H1 (cell line): Measurements from ENCODE around the gene COQ8A. TPM values are rescaled to one million over a fixed set of nuclear protein-coding genes. Genes with fewer than 3 reads are reported as not detected.

Experiments used
- CTCF ChIA-PET: fragments of 300-600 bp; sonication (Branson Sonifier 250); formaldehyde crosslinking; loops from one replicate; lab custom pipeline; 2021; ENCODE audit not compliant: partially characterized antibody; lab: Charles Lee
- POLR2A ChIA-PET: fragments of 300-600 bp; sonication (Branson Sonifier 250); formaldehyde crosslinking; loops from one replicate; lab custom pipeline; 2021; ENCODE audit warnings: inconsistent platforms; ENCODE audit not compliant: partially characterized antibody; lab: Charles Lee
- DNase-seq, 2 experiments: peaks; one replicate each; pipeline versions ENCODE4 v3.0.0 to v3.0.0-alpha.2; 2010 to 2022; ENCODE audit warnings: low spot score in 2 of 2, low read depth in 1 of 2, mixed read lengths in 1 of 2
- FAIRE-seq: peaks from 2 replicates; lab custom pipeline; 2011; peaks lifted over from hg19 to GRCh38; lab: Jason Lieb, UNC
- H2AFZ ChIP-seq: 2 replicates; pipeline ENCODE4 v1.8.1; 2012; ENCODE audit warnings: low read length, inconsistent platforms
- H2AK5ac ChIP-seq: 2 replicates; pipeline ENCODE4 v1.6.1; 2013; ENCODE audit warnings: low read depth, low read length
- H2BK120ac ChIP-seq: replicated peaks from 2 replicates; pipeline ENCODE3; 2013; ENCODE audit warnings: low read depth, low read length, inconsistent platforms
- H2BK12ac ChIP-seq: 2 replicates; pipeline ENCODE4 v1.6.1; 2013; ENCODE audit warnings: low read depth, low read length
- H2BK15ac ChIP-seq: 2 replicates; pipeline ENCODE4 v1.6.1; 2013; ENCODE audit warnings: low read length
- H2BK20ac ChIP-seq: 2 replicates; pipeline ENCODE4 v1.6.1; 2013; ENCODE audit warnings: low read length
- H2BK5ac ChIP-seq: 2 replicates; pipeline ENCODE4 v1.6.1; 2013; ENCODE audit warnings: low read depth, low read length
- H3K14ac ChIP-seq: 2 replicates; pipeline ENCODE4 v1.6.1; 2013; ENCODE audit warnings: inconsistent platforms; ENCODE audit not compliant: insufficient read length
- H3K18ac ChIP-seq: 2 replicates; pipeline ENCODE4 v1.6.1; 2013; ENCODE audit warnings: low read length; ENCODE audit errors: extremely low read depth
- H3K23ac ChIP-seq: 2 replicates; pipeline ENCODE4 v1.6.1; 2013; ENCODE audit warnings: inconsistent platforms; ENCODE audit not compliant: insufficient read length
- H3K23me2 ChIP-seq: 2 replicates; pipeline ENCODE4 v1.6.1; 2013; ENCODE audit warnings: low read depth, low read length
- H3K27ac ChIP-seq: 2 replicates; pipeline ENCODE4 v1.6.1; 2011; ENCODE audit warnings: low read depth, low read length, inconsistent platforms
- H3K27me3 ChIP-seq, 4 experiments: replicated peaks in 1 of 4; 1 replicate in 1 of 4; 2 replicates in 3 of 4; pipeline versions ENCODE4 v1.6.1 to v1.8.1; 2011 to 2013; ENCODE audit warnings: low read length in 3 of 4, mild to moderate bottlenecking in 3 of 4, inconsistent platforms in 2 of 4, mixed read lengths in 2 of 4, moderate library complexity in 1 of 4; ENCODE audit not compliant: control insufficient read depth in 3 of 4, insufficient read depth in 3 of 4; ENCODE audit errors: extremely low read depth in 1 of 4
- H3K36me3 ChIP-seq, 4 experiments: 2 replicates each; pipeline versions ENCODE4 v1.6.1 to v1.8.1; 2011 to 2013; ENCODE audit warnings: mild to moderate bottlenecking in 4 of 4, low read length in 3 of 4, moderate library complexity in 2 of 4, control low read depth in 1 of 4, inconsistent platforms in 1 of 4; ENCODE audit not compliant: insufficient read depth in 4 of 4, control insufficient read depth in 2 of 4
- H3K4ac ChIP-seq: replicated peaks from 2 replicates; pipeline ENCODE3; 2013; ENCODE audit warnings: low read length, low read depth, mixed read lengths, inconsistent platforms; ENCODE audit not compliant: insufficient read length
- H3K4me1 ChIP-seq, 4 experiments: replicated peaks in 1 of 4; 1 replicate in 1 of 4; 2 replicates in 3 of 4; pipeline versions ENCODE4 v1.6.1 to v1.8.1; 2011 to 2013; ENCODE audit warnings: low read length in 3 of 4, inconsistent platforms in 2 of 4, mixed read lengths in 1 of 4; ENCODE audit not compliant: insufficient read depth in 4 of 4, control insufficient read depth in 3 of 4
- H3K4me2 ChIP-seq, 2 experiments: 2 replicates each; pipeline versions ENCODE4 v1.6.1 to v1.8.1; 2011 to 2013; ENCODE audit warnings: low read depth in 2 of 2, low read length in 2 of 2, control low read depth in 1 of 2, inconsistent platforms in 1 of 2, mild to moderate bottlenecking in 1 of 2; ENCODE audit not compliant: insufficient read depth in 1 of 2
- H3K4me3 ChIP-seq, 4 experiments: fragments of 200-600, 300-600 bp in 1 of 4; sonication (generic), shearing (Covaris generic), sonication (Bioruptor Twin) in 1 of 4; 2 replicates each; pipeline versions ENCODE4 v1.5.1 to v1.8.1; 2011 to 2016; ENCODE audit warnings: low read length in 4 of 4, low read depth in 3 of 4, control low read depth in 2 of 4, inconsistent platforms in 2 of 4, mild to moderate bottlenecking in 2 of 4, mixed read lengths in 1 of 4, moderate library complexity in 1 of 4; ENCODE audit not compliant: insufficient read depth in 2 of 4; ENCODE audit errors: extremely low read depth in 1 of 4
- H3K56ac ChIP-seq: replicated peaks from 2 replicates; pipeline ENCODE3; 2013; ENCODE audit warnings: low read depth, mild to moderate bottlenecking, mixed read lengths, low read length, inconsistent platforms; ENCODE audit not compliant: insufficient read length
- H3K79me1 ChIP-seq: 2 replicates; pipeline ENCODE4 v1.6.1; 2013; ENCODE audit warnings: low read depth, low read length, control low read depth
- H3K79me2 ChIP-seq, 2 experiments: 2 replicates each; pipeline versions ENCODE4 v1.6.1 to v1.8.1; 2012 to 2013; ENCODE audit warnings: low read length in 2 of 2, mild to moderate bottlenecking in 2 of 2, inconsistent platforms in 1 of 2; ENCODE audit not compliant: insufficient read depth in 2 of 2, control insufficient read depth in 1 of 2
- H3K9ac ChIP-seq, 4 experiments: replicated peaks in 1 of 4; 1 replicate in 1 of 4; 2 replicates in 3 of 4; pipeline versions ENCODE4 v1.6.1 to v1.8.1; 2011 to 2013; ENCODE audit warnings: low read depth in 3 of 4, low read length in 3 of 4, control low read depth in 2 of 4, mild to moderate bottlenecking in 2 of 4, moderate library complexity in 2 of 4, inconsistent platforms in 1 of 4; ENCODE audit errors: extremely low read depth in 1 of 4
- H3K9me3 ChIP-seq, 2 experiments: 2 replicates each; pipeline versions ENCODE4 v1.6.1 to v1.8.1; 2012 to 2013; ENCODE audit warnings: mild to moderate bottlenecking in 2 of 2, moderate library complexity in 2 of 2, control low read depth in 1 of 2, inconsistent platforms in 1 of 2, low read depth in 1 of 2, low read length in 1 of 2, mixed read lengths in 1 of 2; ENCODE audit not compliant: insufficient read depth in 2 of 2
- H4K20me1 ChIP-seq, 2 experiments: replicated peaks in 1 of 2; 2 replicates each; pipeline versions ENCODE3 to v1.8.1; 2011 to 2013; ENCODE audit warnings: inconsistent platforms in 2 of 2, low read length in 2 of 2, mild to moderate bottlenecking in 1 of 2; ENCODE audit not compliant: insufficient read depth in 2 of 2, control insufficient read depth in 1 of 2
- H4K5ac ChIP-seq: 2 replicates; pipeline ENCODE4 v1.6.1; 2013; ENCODE audit warnings: low read length, low read depth, mixed read lengths, inconsistent platforms; ENCODE audit not compliant: insufficient read length
- H4K8ac ChIP-seq: 2 replicates; pipeline ENCODE4 v1.8.0; 2013; ENCODE audit warnings: mild to moderate bottlenecking, moderate library complexity, low read length, inconsistent platforms; ENCODE audit not compliant: insufficient read depth; ENCODE audit errors: extremely low read depth
- H4K91ac ChIP-seq: replicated peaks from 2 replicates; pipeline ENCODE3; 2013; ENCODE audit warnings: low read length, mixed read lengths, inconsistent platforms; ENCODE audit not compliant: insufficient read length
- CTBP2 ChIP-seq: IDR thresholded peaks from 2 replicates; pipeline ENCODE4 v1.7.0; 2011; ENCODE audit warnings: borderline replicate concordance, mild to moderate bottlenecking, moderate library complexity, mixed read lengths, low read length; ENCODE audit not compliant: insufficient read depth, insufficient read length
- FOSL1 ChIP-seq: IDR thresholded peaks from 2 replicates; pipeline ENCODE4 v1.6.1; 2011; ENCODE audit warnings: mild to moderate bottlenecking, low read depth, low read length, moderate library complexity; ENCODE audit not compliant: insufficient read depth
- MAFK ChIP-seq: IDR thresholded peaks from 2 replicates; pipeline ENCODE4 v1.6.1; 2012; ENCODE audit warnings: low read depth, mild to moderate bottlenecking, improper control_type of control experiment, low read length
- MAX ChIP-seq: IDR thresholded peaks from 2 replicates; pipeline ENCODE4 v1.6.1; 2012; ENCODE audit warnings: inconsistent platforms
- NRF1 ChIP-seq: IDR thresholded peaks from 2 replicates; pipeline ENCODE4 v1.6.1; 2011; ENCODE audit warnings: mild to moderate bottlenecking, low read depth, low read length, improper control_type of control experiment
- POLR2AphosphoS5 ChIP-seq: IDR thresholded peaks from 2 replicates; pipeline ENCODE4 v1.6.1; 2011; ENCODE audit warnings: low read depth, low read length
- RAD21 ChIP-seq, 2 experiments: IDR thresholded peaks in 1 of 2; conservative IDR thresholded peaks in 1 of 2; 2 replicates each; pipeline ENCODE4 v1.6.1; 2011; ENCODE audit warnings: low read depth in 2 of 2, low read length in 2 of 2, improper control_type of control experiment in 1 of 2, inconsistent platforms in 1 of 2, mild to moderate bottlenecking in 1 of 2, moderate library complexity in 1 of 2
- RBBP5 ChIP-seq: IDR thresholded peaks from 2 replicates; pipeline ENCODE4 v1.7.1; 2012; ENCODE audit warnings: low read depth, mild to moderate bottlenecking, inconsistent platforms, low read length, moderate library complexity, borderline replicate concordance
- TAF1 ChIP-seq: IDR thresholded peaks from 2 replicates; pipeline ENCODE4 v1.6.1; 2011; ENCODE audit warnings: mild to moderate bottlenecking, low read depth, low read length
- ZNF274 ChIP-seq: IDR thresholded peaks from 2 replicates; pipeline ENCODE4 v1.7.0; 2012; ENCODE audit warnings: low read length, borderline replicate concordance; ENCODE audit errors: extremely low read depth
- WGBS, 2 experiments: shearing (Covaris generic) in 1 of 2; methylation state at CpG; one replicate each; pipeline versions ENCODE4 v1.1.6 to v1.1.7; 2013 to 2015; ENCODE audit warnings: low lambda C conversion rate in 2 of 2, mixed read lengths in 2 of 2, inconsistent platforms in 1 of 2, low coverage in 1 of 2, missing lambda C conversion rate in 1 of 2; ENCODE audit not compliant: insufficient replicate concordance in 2 of 2, insufficient coverage in 1 of 2, insufficient read length in 1 of 2; ENCODE audit errors: extremely low coverage in 1 of 2, missing lambda C conversion rate in 1 of 2; 5-methylcytosine and 5-hydroxymethylcytosine counted together
- polyA plus RNA-seq, 7 experiments: library from polyadenylated mRNA; depleted of rRNA in 3 of 7; stranded (reverse) in 5 of 7; unstranded in 2 of 7; fragments of >200 nt in 5 of 7; fragments of 200-250 nt in 2 of 7; gene quantifications; 1 replicate in 5 of 7; 2 replicates in 1 of 7; 4 replicates in 1 of 7; pipeline versions ENCODE4 v1.2.1 to v1.2.3, GENCODE V29; 2011 to 2013; ENCODE audit warnings: missing spikeins in 2 of 7, mixed read lengths in 2 of 7
- total RNA-seq: library from RNA; stranded (reverse); fragmentation: NEBNext Ultra II Directional; extraction: Animal tissue kit (Norgen Biotek cat#: 25700); gene quantifications from 2 replicates; pipeline ENCODE4 v1.2.1, GENCODE V29; 2021

COQ8A gene
- total and polyA plus RNA-seq, 2 of the 8 experiments (the other 6 are each of a cell fraction or from before 2014, with no cell fraction given), result 28.5 to 38.9 TPM

- H2BK20ac ChIP-seq, result no peak overlapping the region
- CTCF ChIA-PET, result interaction anchor here (0.8 to 1.6 kb wide), 4 partner anchors 10 to 34 kb away, joined by 3 to 5 read pairs (median 4); no protein-coding TSS in a partner anchor
- TF ChIP-seq NRF1, result no peak
- TF ChIP-seq POLR2AphosphoS5, result no peak
- TF ChIP-seq MAX, result no peak
- no peak for TF ChIP-seq TAF1
- TF ChIP-seq MAFK, result no peak
- TF ChIP-seq ZNF274, result no peak
- TF ChIP-seq FOSL1, result no peak
- TF ChIP-seq RBBP5, result no peak
- TF ChIP-seq RAD21 (IDR thresholded peaks at IDR 0.05 in 1 of 2, conservative IDR thresholded peaks at IDR 0.05 in 1 of 2; ENCODE audit: low read depth in 2 of 2, low read length in 2 of 2), result no peak
- TF ChIP-seq CTBP2, result no peak
Measured at GRCh38 chr1:226964611-226965486, 24.8 kb downstream of the COQ8A start.

More at GRCh38 chr1:226964611-226965486, 24.8 kb downstream of the COQ8A start:
- no peak overlapping the region for H3K4ac ChIP-seq
- POLR2A ChIA-PET, result no interaction called here
- H4K91ac ChIP-seq, result no peak overlapping the region
- no peak overlapping the region for H3K27ac ChIP-seq
- no peaks in the 10 kb centered on the region for H3K4me1 ChIP-seq
- H3K9me3 ChIP-seq, result 0 out of 4 replicates have a peak, but pooled peaks cover 0 to under 1% of the 10 kb centered on the region in 2 experiments
- H3K36me3 ChIP-seq, result no peaks in the 10 kb centered on the region; a peak in 2 of 8 replicates
- H3K4me2 ChIP-seq, result no peak overlapping the region
- no peak overlapping the region for H2AK5ac ChIP-seq
- WGBS, 2 experiments, result 90% methylated on average over 28 of the region's 29 CpGs; no CpG with 5 or more reads in 1 of the 2 experiments
- H2BK15ac ChIP-seq, result no peak overlapping the region
- H3K56ac ChIP-seq, result no peak overlapping the region
- H3K9ac ChIP-seq, result no peak overlapping the region
- H2BK120ac ChIP-seq, result no peak overlapping the region
- FAIRE-seq (no peak), DNase-seq (no peak)
- H3K79me1 ChIP-seq, result peaks cover 8% of the 10 kb centered on the region
- H3K23me2 ChIP-seq, result peaks cover 7% of the 10 kb centered on the region; the same call in 1 of the 2 replicates
- no peak overlapping the region for H3K4me3 ChIP-seq
- H2AFZ ChIP-seq, result no peak overlapping the region
- H3K14ac ChIP-seq, result no peak overlapping the region
- no peak overlapping the region for H2BK12ac ChIP-seq
- peaks cover 2 to 9% of the 10 kb centered on the region in 2 experiments; a peak in 3 of 4 replicates for H3K79me2 ChIP-seq
- no peak overlapping the region for H4K8ac ChIP-seq
- H3K23ac ChIP-seq, result no peak overlapping the region
- H4K20me1 ChIP-seq, result peaks cover 0 to 2% of the 10 kb centered on the region in 2 experiments
- H2BK5ac ChIP-seq, result no peak overlapping the region
- H4K5ac ChIP-seq, result no peak overlapping the region
- no peaks in the 10 kb centered on the region for H3K27me3 ChIP-seq
- no peak overlapping the region for H3K18ac ChIP-seq
